HG03159 (cell line): ENCODE measurements around the gene ENHO.

Experiments
- ATAC-seq: cut with Tn5 transposase; IDR thresholded peaks from one replicate; pipeline ENCODE4 v1.9.1; 2021; ENCODE audit warnings: mild to moderate bottlenecking, moderate library complexity; ENCODE audit not compliant: unreplicated experiment

Gene ENHO

DNA sequence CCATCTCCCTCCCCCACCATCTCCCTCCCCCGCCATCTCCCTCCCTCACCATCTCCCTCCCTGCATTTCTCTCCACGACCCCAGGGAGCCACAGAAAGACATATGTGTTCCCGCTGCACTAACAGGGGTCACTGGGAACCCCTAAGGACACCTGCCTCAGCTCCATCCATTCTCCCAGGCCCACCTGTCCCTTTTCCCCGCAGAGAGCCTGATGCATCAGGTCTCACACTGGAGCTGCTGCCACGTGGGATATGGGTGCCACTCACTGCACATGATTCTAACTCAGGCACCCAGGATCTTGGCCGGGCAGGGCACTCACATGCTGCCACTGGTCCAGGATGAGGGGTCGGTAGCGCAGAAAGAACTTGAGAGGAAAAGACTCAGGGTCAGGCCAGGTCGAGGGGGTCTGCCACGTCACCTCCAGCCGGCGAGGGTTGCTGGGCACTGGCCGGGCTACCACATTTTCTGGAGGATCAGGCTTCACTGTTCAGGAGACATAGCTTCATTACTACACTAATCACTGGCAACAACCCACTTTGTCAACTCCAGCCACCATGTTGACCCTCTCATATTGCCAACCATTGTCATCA lies 33.2 kb upstream of the ENHO start:
- ATAC-seq = no peak

DNA sequence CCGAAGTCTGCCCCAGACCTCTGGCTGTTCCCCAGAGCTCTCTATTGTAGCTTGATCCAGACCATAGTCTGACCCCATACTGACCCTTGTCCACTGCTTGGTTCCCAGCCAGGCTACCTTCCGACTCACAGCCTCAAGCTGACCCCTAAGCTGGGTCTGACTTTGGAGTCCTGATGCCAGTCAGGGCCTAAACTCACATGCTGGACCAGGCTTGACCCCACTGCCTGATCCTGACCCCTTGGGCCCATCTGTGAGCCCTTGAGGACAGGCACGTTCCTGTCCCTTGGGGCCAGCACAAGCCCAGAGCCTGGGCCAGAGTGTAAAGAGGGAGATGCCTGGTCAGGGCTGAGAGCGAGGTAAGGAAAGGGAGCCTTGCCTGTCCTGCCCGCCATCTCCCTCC lies 32.7 kb upstream of the ENHO start:
- no peak for ATAC-seq

DNA sequence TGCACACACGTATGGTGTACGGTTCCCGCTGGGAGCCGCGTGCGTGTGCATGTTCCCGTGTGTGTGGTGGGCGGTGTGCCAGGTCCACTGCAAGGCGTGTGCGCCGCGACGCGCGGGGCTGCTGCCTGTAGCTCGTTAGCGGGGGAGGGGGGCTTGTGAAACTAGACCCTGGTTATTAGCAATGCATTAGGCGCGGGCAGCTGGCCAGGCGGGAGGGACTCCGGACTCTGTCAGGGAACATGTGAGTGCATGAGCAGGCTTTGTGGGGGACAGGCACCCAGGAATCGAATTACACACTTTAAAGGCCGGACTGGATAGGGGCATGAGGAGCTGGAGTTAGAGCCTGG lies 32.2 kb upstream of the ENHO start:
- ATAC-seq = no peak

DNA sequence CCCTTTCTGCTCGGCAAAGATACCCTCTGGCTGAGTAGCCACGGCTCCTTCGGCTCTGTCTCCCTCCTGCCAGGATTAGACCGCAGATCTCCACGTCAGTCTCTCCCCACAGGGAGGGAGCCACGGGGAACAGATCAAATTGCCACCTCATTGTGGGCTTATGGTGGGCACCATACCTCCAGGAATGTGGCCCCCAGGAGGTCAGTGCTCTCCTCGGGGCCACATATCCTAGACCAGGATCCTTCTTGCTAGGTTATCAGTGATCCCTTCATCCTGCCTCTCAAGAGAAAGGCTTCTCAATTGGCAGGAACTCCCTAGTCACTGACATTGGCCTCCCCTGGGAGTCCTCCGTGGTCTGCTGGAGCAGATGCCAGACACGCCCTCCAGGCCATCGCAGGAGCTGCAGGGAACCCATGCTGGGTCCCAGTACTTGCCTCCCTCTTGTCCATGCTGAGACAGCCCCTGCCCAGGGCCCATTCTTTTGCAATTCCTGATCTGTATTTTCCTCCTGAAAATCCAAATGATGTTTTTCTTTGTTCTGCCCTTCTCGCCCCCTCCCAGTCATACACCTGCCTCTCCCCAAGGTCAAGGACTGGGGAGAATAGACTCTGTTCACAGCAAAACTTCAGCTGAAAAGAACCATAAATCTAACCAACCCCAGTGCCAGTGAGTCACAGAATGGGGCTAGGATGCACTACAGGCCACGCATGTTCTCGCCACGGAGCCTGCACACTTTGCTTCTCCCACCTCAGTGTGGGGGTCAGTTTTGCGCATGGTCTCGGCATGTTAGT lies 31.6 kb upstream of the ENHO start:
- no peak for ATAC-seq

DNA sequence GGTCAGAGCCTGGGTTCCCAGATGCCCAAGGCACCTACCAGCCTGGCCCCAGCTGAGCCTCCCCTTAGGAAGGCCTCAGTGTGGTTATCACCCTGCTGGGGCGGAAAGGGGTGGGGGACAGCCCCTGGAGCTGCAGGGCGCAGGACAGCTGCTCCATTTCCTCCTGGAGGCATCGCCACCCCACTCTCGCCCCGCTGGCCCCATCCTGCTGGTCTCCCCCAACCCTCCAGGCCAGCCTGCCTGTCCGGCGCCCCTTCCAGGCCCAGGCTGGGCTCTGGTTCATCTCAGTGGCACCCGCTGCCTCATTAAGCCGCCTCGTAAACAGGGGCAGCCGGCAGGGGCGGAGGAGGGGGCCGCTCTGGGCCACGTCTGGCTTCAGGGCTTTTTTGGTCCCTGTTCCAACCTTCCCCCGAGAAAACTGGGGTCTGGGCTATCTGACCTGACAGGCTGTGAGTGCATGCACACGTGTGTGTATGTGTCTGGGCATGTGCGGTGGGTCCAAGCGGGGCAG lies 30.8 kb upstream of the ENHO start:
- no peak for ATAC-seq

DNA sequence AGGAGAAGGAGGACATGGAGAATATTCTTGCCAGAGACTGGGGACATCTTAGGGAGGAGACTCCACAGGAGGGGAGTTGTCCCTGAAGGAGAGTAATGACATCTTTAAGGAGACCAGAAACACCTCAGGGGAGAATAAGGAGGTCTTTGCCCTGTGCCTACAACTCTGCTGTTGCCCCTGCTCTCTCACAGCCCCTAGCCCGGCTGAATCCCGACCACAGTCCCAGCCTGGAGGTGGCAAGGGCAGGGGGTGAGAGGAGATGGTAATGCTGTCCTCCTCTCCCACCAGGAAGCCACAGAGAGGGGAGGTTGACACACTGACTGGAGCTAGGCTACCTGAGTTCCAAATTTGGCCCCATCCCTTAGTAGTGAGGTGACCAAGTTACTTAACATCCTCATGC lies 30.2 kb upstream of the ENHO start:
- no peak for ATAC-seq

DNA sequence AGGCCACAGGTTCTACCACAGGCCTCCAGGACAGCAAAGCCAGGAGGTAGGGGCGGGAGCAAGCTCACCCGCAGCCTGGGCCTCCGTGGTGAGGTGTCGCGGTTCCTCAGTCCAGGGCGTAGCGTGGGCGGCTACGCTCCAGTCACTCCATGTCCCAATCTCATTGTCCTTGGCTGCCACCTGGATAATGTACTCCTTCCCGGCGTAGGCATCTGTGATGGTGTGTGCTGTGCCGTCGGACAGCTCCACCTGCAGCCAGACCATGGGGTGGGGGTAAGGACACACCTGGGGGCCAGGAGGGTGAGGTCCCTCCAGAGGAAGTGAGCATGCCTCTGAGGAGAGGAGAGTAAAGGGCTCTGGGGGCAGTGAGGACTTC lies 29.8 kb upstream of the ENHO start:
- ATAC-seq = no peak

DNA sequence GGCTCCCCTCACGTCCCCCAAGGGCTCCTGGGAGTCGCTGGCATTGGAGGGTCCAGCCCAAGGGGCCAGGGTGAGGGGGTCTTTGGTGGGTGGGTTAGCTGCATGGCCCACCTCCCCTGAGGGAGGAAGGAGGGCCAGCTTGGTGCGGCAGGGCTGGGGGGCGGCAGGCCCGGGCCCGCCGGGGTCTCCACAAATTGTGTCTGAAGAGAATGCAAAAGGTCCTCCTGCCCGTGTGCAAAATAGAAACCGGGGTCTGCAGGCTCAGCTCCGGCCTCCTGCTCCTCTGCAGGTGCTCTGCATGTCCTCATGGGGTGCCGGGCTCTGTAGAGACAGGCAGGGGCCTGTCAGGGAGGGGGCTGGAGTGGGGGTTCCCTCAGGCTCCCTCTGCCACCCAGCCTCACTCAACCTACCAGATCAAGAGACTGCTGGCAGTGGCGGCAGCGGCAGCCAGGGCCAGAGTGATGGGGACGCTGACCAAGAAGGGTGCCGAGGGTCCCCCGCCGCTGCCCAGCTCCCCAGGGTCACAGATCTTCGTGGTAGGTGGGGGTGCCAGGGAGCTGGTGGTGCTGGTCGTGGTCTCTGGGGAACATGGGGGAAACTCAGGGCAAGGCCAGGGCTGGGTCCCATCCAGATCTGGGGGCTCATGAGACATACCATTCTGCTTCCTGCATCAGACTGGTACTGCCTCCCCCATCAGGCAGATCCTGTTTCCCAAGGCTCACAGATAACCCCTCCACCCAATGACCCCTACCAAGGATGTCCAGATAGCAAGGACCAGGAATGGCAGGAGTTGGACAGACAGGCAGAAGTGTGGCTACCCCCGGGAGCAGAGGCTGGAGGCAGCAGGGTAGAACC lies 29.2 kb upstream of the ENHO start:
- ATAC-seq = no peak

DNA sequence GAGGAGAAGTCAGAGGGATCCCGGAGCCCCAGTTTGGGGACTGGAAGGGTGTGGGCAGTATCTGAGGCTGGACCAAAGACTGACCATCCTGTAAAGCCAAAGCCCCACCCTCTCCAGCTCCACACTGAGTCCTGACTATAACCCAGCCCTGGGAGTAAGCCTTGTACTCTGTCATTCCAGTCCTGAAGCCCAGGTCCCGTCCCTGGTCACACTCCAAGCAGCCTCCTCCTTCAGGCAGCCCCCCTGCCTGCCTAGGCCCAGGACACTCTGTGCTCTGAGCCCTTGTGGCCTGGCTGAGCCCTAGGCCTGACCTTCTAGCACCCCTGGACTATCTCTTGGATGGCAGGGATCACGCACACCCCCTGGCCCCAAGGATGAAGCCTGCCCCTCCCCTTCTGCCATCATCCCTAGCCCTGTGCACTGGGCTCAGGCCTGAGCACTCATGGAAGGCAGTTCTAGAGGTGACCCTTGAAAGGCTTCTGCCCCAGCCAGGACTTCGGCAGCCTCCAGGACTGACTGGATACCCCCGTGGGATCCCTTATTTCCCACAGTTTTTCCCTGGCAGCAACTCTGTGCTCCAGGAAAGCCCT lies 28.0 kb upstream of the ENHO start:
- ATAC-seq = no peak

DNA sequence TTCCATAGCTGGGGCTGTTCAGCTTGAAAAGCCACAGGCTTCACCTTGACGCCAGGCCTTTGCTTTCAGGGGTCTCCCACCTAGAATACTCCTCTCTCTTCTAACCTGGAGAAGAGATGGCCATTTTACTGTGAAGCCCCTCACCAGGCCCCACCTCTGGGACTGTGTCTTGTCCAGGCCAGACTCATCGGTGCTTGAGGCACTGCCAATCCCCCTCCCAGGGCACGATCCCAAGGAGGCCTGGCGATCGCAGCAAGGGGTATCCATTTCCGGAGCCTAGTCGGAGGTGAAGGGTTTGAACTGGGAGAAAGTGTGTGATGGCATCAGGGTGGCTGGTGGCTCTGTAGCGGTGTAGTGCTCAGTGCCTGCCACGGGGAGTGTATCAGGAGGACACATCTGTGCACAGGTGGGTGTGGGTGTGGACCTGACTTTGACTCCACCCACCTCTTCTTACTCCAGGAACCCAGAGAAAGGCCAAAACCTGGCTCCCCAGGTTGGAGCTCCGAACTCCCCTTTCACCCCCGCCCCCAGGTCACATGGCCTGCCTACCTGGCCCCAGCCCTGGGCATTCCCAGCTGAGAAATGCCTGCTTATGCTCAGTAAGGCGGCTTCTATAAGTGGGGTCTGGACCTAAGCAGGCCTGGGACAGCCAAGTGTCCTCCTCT lies 27.4 kb upstream of the ENHO start:
- ATAC-seq = no peak

DNA sequence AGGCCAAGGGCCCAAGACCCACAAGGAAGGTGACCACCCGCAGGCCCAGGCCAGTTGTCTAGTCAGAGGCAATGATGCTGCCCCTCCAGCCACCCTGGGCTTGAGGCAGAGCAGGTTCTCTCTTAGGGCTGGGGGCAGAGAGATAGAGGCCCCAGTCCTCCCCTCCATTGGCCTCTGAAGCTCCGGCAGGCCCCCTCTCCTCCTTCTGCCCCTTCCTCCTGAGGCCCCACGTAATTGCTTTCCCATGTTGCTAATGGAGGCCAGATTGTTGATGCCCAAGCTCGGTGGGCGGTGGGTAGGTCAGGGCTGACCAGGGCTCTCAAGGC lies 26.6 kb upstream of the ENHO start:
- no peak for ATAC-seq

DNA sequence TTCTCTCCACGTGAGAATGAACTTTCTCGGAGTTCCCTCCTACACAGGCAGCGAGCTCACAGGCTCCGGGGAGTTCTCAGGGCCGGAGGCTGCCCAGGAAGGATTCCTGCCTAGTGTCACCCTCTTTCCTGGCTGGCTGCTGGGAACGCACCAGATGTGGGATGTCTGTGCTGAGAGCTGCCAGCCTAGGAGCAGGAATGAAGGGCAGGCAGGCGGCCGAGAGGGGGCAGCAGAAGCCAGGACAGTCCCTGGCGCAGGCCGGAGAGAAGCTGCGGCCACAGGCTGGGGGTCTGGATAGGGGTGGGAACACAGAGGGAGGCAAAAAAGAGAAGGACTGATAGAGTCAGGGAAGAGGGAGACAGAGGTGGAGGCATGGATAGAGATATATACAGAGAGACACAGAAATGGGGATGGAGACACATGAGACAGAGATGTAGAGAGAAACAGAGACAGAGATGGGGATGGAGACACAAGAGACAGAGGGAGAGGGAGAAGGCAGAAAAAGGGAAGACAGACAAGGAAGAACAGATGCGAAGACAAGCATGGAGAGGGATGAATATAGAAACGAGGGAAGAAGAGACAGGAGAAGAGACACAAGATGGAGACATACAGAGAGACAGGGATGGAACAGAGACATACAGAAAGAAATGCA lies 25.3 kb upstream of the ENHO start:
- ATAC-seq = no peak

DNA sequence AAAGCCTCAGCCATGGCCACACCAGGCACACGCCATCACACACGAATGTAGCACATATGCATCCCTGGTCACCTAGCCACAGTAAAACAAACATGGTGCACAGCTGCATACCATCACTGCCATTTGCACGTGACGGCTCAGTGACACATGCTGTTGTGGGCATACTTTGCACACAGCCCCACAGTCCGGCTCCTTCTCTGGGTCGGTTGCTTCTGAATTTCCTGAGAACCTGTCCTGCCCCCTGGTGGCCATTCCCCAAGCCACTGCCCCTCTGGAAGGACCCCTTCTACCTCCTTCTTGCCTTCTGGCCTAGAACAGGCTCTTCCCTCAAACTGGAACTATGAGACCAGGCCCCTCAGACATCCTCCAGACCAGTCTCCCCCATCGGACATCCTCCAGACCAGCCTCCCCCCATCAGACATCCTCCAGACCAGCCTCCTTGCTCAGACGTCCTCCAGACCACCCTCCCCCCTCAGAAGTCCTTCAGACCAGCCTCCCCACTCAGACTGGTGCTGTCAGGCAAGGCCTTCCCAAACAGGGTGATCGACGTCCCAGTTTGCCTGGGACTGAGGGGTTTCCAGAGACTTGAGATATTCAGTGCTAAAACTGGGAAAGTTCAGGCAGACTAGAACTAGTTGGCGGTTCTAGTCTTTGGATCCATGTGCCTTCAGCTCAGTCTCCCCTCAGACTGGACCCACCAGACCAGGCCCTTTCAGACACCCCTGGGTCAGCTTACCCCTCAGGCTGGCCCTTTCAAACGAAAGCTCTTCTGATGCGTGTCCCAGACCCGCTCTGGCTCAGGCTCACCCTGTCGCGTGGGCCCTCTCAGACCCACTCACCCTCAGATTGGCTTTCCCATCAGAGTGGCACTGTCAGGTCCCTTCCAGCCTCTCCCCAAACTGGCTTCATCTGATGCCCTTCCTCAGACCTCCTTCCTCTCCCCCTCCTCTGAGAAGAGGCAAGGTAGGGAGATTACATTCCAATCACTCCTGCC lies 24.3 kb upstream of the ENHO start:
- ATAC-seq = no peak

DNA sequence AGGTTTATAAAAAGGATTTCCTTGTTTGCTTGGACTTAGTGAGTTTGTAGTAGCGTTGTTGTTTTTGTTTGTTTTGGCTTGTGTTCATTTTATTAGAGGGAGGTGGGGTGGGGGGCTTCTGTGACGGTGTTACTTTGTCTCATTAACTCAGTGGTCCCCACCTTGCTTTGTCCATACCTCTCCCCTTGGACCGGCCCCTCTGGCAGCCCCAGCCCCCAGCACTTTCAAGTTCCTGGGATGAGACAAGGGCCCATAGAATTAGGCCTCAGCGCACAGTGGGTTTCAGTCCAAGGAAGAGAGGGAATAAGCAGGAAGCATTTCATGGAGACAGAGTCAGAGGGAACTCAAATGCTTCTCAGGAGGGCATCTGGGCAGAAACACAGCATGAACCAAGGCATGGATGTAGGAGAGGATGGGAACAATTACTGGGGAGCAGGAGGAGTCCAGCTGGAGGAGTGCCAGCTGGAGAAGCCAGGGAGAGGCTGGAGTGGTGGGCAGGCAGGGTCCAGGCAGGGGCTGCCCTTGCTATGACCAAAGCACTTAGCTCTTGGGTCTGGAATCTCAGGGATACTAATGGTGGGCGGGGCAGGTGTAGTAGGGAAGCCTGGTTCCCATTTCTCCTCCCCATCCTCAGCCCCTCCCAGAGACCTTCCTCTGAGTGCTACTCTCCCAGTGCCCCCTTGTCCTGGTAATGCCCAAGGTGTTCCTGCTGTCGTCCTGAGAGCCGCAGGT lies 23.5 kb upstream of the ENHO start:
- no peak for ATAC-seq

DNA sequence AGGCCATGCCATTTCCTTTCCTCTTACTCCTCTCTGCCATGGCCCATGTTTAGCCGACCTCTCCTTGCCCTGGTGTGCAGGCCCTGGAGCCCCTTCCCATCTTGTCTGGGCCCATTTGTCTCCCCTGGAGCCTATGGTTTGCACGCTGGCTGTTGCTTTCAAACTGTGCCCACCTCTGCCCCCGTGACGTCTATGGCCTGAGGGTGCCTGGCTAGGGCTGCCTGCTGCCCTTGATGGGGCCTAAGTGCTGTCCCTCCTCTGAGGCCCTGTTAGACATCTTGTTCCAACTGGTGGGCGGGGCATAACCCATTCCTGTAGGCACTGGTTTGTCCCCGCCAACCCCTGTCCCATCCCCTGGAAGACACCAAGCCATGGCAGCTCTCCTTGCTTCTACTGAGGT lies 22.7 kb upstream of the ENHO start:
- ATAC-seq = no peak

DNA sequence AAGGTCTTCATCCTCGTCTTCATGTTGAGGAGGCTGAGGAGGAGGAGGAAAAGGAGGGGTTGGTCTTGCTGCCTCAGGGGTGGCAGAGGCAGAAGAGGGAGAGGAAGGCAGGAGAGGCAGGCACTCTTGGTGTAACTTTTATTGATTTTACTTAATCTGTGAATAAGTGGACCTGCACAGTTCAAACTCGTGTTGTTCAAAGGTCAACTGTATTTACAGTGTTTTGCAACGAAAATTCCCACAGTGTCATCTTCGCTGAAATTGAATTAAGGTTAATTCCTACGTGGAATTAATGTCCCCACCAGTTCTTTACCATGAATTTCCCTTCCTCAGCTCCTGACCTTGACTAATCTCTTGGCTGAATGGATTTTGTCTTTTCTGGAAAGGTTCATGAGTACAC lies 21.2 kb upstream of the ENHO start:
- ATAC-seq = no peak

DNA sequence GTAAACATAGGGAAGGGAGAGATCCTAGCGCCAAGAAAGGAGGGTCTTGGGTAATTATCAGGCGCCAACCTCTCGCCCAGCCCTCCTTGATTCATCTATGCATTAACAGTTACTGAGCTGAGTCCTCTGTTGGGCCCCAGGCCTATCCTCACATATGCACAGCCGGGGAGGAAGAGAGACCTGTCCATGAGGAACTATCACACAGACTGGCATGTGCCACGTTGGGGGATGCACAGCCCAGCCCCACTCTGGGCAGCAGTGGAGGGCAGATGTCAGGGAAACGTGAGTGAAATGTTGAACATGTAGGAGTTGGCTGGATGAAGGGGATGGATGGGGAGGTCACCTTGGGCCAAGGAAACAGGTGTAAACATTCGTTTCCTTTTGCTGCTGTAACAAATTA lies 18.8 kb upstream of the ENHO start:
- ATAC-seq = no peak

DNA sequence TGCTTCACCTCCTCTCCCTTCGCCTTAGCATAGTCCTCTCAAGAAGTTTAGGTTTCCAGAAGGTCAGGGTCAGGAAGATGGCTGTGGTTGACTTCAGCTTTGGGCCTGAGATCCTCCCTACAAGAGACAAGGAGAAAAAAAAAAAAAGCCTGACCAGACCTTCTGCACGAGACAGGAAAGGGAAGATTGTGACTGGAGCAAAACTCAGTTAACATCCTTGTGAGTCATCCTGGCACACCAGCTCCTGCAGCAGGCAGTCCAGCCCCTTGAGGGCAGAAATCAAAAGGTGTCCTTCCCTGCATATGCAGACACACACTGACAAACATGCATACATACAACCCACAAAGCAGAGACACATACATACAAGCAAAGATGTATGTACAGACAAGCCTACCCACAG lies 18.0 kb upstream of the ENHO start:
- ATAC-seq = no peak

DNA sequence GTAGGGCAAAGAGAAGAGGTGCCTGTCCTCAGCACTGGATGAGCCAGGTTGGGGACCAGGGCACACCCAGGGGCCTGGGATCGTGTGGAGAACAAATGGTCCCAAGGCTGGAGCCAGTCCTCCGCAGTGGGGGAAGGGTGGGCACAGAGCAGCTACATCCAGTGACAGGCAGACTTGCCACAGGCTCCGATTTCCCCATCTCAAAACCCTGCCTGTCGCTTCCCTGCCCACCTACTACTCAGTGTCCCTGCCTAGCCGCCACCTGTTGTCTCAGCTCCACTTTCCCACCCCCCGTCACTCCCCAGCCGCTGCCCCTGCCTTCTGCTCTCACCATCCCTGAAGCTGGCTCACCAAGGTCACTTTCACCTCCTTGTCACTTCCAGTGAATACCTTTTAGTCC lies 13.9 kb upstream of the ENHO start:
- no peak for ATAC-seq
